GM12878 (cell line): ENCODE measurements around the gene AIRE.

Experiments used
- DPF2 ChIP-seq: fragments of 450-650 bp; IDR thresholded peaks from 2 replicates; pipeline ENCODE4 v1.6.1; 2017; ENCODE audit warnings: mild to moderate bottlenecking
- POLR2A ChIP-seq: IDR thresholded peaks from 2 replicates; pipeline ENCODE4 v1.6.1; 2011; ENCODE audit warnings: low read depth, mild to moderate bottlenecking, low read length
- RELA ChIP-seq: fragments of 450-650 bp; IDR thresholded peaks from 2 replicates; pipeline ENCODE4 v1.8.0; 2014; ENCODE audit warnings: borderline replicate concordance; ENCODE audit not compliant: partially characterized antibody
- SP1 ChIP-seq: IDR thresholded peaks from one replicate; pipeline ENCODE4 v1.6.1; 2011; ENCODE audit warnings: low read depth, low read length
- SRF ChIP-seq, 2 experiments: IDR thresholded peaks; 2 replicates each; pipeline ENCODE4 v1.6.1; 2011; ENCODE audit warnings: low read depth in 2 of 2, low read length in 2 of 2, mild to moderate bottlenecking in 1 of 2, moderate library complexity in 1 of 2
- TAF1 ChIP-seq: IDR thresholded peaks from 2 replicates; pipeline ENCODE4 v1.6.1; 2011; ENCODE audit warnings: mild to moderate bottlenecking, low read depth, low read length, borderline replicate concordance
- ZNF274 ChIP-seq: IDR thresholded peaks from one replicate; pipeline ENCODE4 v1.8.0; 2011; ENCODE audit not compliant: insufficient read length, insufficient read depth
- TF ChIP-seq, protein P1 (sequence below), 3 experiments: IDR thresholded peaks in 2 of 3; conservative IDR thresholded peaks in 1 of 3; 2 replicates each; pipeline ENCODE4 v1.5.1; 2011; ENCODE audit warnings: low read depth in 3 of 3, low read length in 3 of 3, mild to moderate bottlenecking in 3 of 3, control low read depth in 2 of 3, moderate library complexity in 2 of 3, inconsistent platforms in 1 of 3, mixed read lengths in 1 of 3; ENCODE audit not compliant: control insufficient read depth in 2 of 3, insufficient read depth in 1 of 3; ENCODE audit errors: extremely low read depth in 1 of 3
- TF ChIP-seq, protein P2 (sequence below): IDR thresholded peaks from 2 replicates; pipeline ENCODE4 v1.6.1; 2012; ENCODE audit warnings: low read depth, low read length, improper control_type of control experiment

DNA sequence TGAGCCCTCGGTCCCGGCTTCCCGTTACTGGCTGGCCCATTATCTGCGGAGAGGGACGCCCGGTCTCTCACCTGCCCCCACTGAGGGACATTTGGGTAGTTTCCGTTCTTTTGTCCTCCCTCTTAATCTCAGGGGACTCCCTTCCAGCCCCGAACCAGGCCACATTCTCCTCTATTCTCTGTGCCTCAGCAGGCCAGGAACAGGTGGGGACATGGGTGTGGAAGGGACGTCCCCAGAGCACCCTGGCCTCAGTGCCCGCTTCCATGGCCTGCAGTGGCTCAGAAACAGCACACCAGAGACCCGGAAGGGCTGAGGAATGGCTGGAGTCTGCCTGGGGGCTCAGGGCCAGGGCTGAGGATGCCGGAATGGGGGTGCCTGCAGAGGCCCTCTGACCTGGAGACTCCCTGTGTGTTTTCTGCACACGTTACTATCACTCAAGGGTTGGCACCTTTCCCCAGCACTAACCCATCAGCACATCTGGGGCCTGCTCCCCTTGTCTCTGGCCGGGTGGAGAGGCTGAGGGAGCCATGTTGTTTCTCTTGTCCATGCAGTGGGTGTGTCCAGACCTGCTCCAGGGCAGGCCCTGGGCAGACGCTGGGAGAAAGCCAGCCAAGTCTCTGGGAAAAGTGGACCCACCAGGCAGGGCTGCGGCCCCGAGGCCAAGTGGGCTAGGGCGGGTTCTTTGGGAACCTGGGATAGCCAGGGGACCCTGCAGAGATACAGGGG is 14.0 kb upstream of the AIRE start:
- no peak for TF ChIP-seq ZNF274
- TF ChIP-seq, protein P1, sequence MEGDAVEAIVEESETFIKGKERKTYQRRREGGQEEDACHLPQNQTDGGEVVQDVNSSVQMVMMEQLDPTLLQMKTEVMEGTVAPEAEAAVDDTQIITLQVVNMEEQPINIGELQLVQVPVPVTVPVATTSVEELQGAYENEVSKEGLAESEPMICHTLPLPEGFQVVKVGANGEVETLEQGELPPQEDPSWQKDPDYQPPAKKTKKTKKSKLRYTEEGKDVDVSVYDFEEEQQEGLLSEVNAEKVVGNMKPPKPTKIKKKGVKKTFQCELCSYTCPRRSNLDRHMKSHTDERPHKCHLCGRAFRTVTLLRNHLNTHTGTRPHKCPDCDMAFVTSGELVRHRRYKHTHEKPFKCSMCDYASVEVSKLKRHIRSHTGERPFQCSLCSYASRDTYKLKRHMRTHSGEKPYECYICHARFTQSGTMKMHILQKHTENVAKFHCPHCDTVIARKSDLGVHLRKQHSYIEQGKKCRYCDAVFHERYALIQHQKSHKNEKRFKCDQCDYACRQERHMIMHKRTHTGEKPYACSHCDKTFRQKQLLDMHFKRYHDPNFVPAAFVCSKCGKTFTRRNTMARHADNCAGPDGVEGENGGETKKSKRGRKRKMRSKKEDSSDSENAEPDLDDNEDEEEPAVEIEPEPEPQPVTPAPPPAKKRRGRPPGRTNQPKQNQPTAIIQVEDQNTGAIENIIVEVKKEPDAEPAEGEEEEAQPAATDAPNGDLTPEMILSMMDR (IDR thresholded peaks at IDR 0.05 in 2 of 3, conservative IDR thresholded peaks at IDR 0.05 in 1 of 3; ENCODE audit: control insufficient read depth in 2 of 3, extremely low read depth in 1 of 3, insufficient read depth in 1 of 3, low read depth in 3 of 3, low read length in 3 of 3), result no peak
- TF ChIP-seq, protein P2, sequence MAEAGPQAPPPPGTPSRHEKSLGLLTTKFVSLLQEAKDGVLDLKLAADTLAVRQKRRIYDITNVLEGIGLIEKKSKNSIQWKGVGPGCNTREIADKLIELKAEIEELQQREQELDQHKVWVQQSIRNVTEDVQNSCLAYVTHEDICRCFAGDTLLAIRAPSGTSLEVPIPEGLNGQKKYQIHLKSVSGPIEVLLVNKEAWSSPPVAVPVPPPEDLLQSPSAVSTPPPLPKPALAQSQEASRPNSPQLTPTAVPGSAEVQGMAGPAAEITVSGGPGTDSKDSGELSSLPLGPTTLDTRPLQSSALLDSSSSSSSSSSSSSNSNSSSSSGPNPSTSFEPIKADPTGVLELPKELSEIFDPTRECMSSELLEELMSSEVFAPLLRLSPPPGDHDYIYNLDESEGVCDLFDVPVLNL, result no peak
- no peak for TF ChIP-seq DPF2
- no peak for TF ChIP-seq TAF1
- TF ChIP-seq POLR2A, result no peak
- TF ChIP-seq SP1, result no peak
- no peak for TF ChIP-seq RELA
- TF ChIP-seq SRF (IDR thresholded peaks at IDR 0.05; ENCODE audit: low read depth in 2 of 2, low read length in 2 of 2), result no peak
